ENCODE data around the gene LKAAEAR1. TPM values are rescaled to one million over a fixed set of nuclear protein-coding genes. Genes with fewer than 3 reads are reported as not detected.

The LKAAEAR1 gene
- total RNA-seq, 2 donors from 2014 or later, result not detected

GRCh38 chr20:64107736-64108457 is 23.7 kb upstream of the LKAAEAR1 start:
- no peak for DNase-seq
- Histone ChIP-seq H3K27ac (no peak overlapping the region), H3K9ac (ENCODE audit: low read depth in 2 of 2, low read length in 2 of 2) (no peak overlapping the region), H3K9me3 (no peaks in the 10 kb centered on the region), H3K4me1 (no peaks in the 10 kb centered on the region), H3K36me3 (no peaks in the 10 kb centered on the region), H3K27me3 (peaks cover 5% of the 10 kb centered on the region), H3K4me3 (no peak overlapping the region)
- intact Hi-C loops (cut with DNase I), result no loop called here
- no peak for TF ChIP-seq CTCF (IDR thresholded peaks at IDR 0.05)

- Histone ChIP-seq H3K9ac (ENCODE audit: low read depth in 2 of 2, low read length in 2 of 2) (no peak within 1 kb of the TSS), H3K27me3 (peaks cover 12% of the 10 kb centered on the region), H3K4me3 (no peak within 1 kb of the TSS), H3K4me1 (no peaks in the 10 kb centered on the region), H3K27ac (no peak within 1 kb of the TSS), H3K9me3 (no peaks in the 10 kb centered on the region), H3K36me3 (no peaks in the 10 kb centered on the region)
- no peak for DNase-seq
- intact Hi-C loops (cut with DNase I), result no loop called here
- no peak for TF ChIP-seq CTCF (IDR thresholded peaks at IDR 0.05)
Observed at GRCh38 chr20:64106981-64107735, 23.0 kb upstream of the LKAAEAR1 start, which contains the start of gene NPBWR2. Gene NPBWR2, minus strand, starts transcription at chr20:64107565. Its CDS starts 734 bp downstream, at chr20:64106831.

GRCh38 chr20:64106435-64106961 is 22.3 kb upstream of the LKAAEAR1 start:
- intact Hi-C loops (cut with DNase I), result no loop called here
- DNase-seq, result no peak
- no peaks in the 10 kb centered on the region for H3K4me1 ChIP-seq
- H3K9me3 ChIP-seq, result no peaks in the 10 kb centered on the region
- TF ChIP-seq CTCF (IDR thresholded peaks at IDR 0.05), result no peak
- H3K9ac ChIP-seq (ENCODE audit: low read depth in 2 of 2, low read length in 2 of 2), result no peak overlapping the region
- H3K27me3 ChIP-seq, result peaks cover 19% of the 10 kb centered on the region
- no peak overlapping the region for H3K4me3 ChIP-seq
- H3K36me3 ChIP-seq, result no peaks in the 10 kb centered on the region
- H3K27ac ChIP-seq, result no peak overlapping the region

- Histone ChIP-seq H3K27ac (no peak overlapping the region), H3K4me1 (no peaks in the 10 kb centered on the region), H3K9ac (ENCODE audit: low read depth in 2 of 2, low read length in 2 of 2) (no peak overlapping the region), H3K9me3 (no peaks in the 10 kb centered on the region), H3K36me3 (no peaks in the 10 kb centered on the region), H3K27me3 (peaks cover 25% of the 10 kb centered on the region), H3K4me3 (no peak overlapping the region)
- no peak for TF ChIP-seq CTCF (IDR thresholded peaks at IDR 0.05)
- intact Hi-C loops (cut with DNase I), result no loop called here
- no peak for DNase-seq
Observed at GRCh38 chr20:64105846-64106434, 21.7 kb upstream of the LKAAEAR1 start.

GRCh38 chr20:64104667-64105451 is 20.7 kb upstream of the LKAAEAR1 start:
- no peak for TF ChIP-seq CTCF (IDR thresholded peaks at IDR 0.05)
- Histone ChIP-seq H3K9ac (ENCODE audit: low read depth in 2 of 2, low read length in 2 of 2) (no peak overlapping the region), H3K27me3 (peaks cover 29% of the 10 kb centered on the region), H3K4me3 (no peak overlapping the region), H3K4me1 (no peaks in the 10 kb centered on the region), H3K27ac (no peak overlapping the region), H3K9me3 (no peaks in the 10 kb centered on the region), H3K36me3 (no peaks in the 10 kb centered on the region)
- no peak for DNase-seq
- intact Hi-C loops (cut with DNase I), result no loop called here

Data from colonic mucosa (tissue), 4 donors.